Heart right ventricle (tissue), 16 donors: ENCODE data around the gene SH3BP4. TPM values are rescaled to one million over a fixed set of nuclear protein-coding genes. Genes with fewer than 3 reads are reported as not detected.

Experiments used
- ATAC-seq, 8 donors: fragments of 200-7000 bp; cut with Tn5 transposase; one replicate each; pipeline ENCODE4 v1.9.1; 2020; ENCODE audit warnings: mild to moderate bottlenecking in 8 of 8, moderate library complexity in 8 of 8, moderate number of reproducible peaks in 1 of 8
- DNase-seq, 2 donors: peaks; one replicate each; pipeline ENCODE4 v3.0.0-alpha.2; 2020
- H3K27ac ChIP-seq, 10 donors: fragments of 200-600 bp; sonication (generic) in 2 of 10; one replicate each; pipeline versions ENCODE4 v1.5.0 to v1.8.0; 2020 to 2022; ENCODE audit warnings: mild to moderate bottlenecking in 3 of 10
- H3K27me3 ChIP-seq, 7 donors: fragments of 200-600 bp; one replicate each; pipeline ENCODE4 v1.8.0; 2021 to 2022; ENCODE audit warnings: mild to moderate bottlenecking in 2 of 7
- H3K36me3 ChIP-seq, 9 donors: fragments of 200-600 bp; sonication (generic) in 1 of 9; one replicate each; pipeline versions ENCODE4 v1.5.0 to v1.8.0; 2020 to 2022; ENCODE audit warnings: mild to moderate bottlenecking in 2 of 9
- H3K4me1 ChIP-seq, 9 donors: fragments of 200-600 bp; sonication (generic) in 1 of 9; one replicate each; pipeline versions ENCODE4 v1.5.0 to v1.8.0; 2020 to 2022; ENCODE audit warnings: mild to moderate bottlenecking in 4 of 9
- H3K4me3 ChIP-seq, 10 donors: fragments of 200-600 bp; sonication (generic) in 2 of 10; one replicate each; pipeline versions ENCODE4 v1.5.0 to v1.8.0; 2020 to 2022; ENCODE audit warnings: mild to moderate bottlenecking in 7 of 10, moderate library complexity in 2 of 10
- H3K9me3 ChIP-seq, 11 donors: fragments of 200-600 bp in 10 of 11; sonication (generic) in 2 of 11; one replicate each; pipeline versions ENCODE4 v1.5.0 to v1.8.0; 2013 to 2022; ENCODE audit warnings: mild to moderate bottlenecking in 2 of 11, control low read depth in 1 of 11, moderate library complexity in 1 of 11
- WGBS, 2 donors: extraction: QIAGEN DNeasy Blood & Tissue Kit; methylation state at CpG; one replicate each; pipeline ENCODE4 v1.1.7; 2013; ENCODE audit warnings: inconsistent platforms in 1 of 2; 5-methylcytosine and 5-hydroxymethylcytosine counted together
- intact Hi-C, 10 donors: fragments of 100-400 bp; cut with DNase I; formaldehyde crosslinking; loops; one replicate each; pipeline versions ENCODE4 v1.11.1 to v1.14.2; 2022
- polyA plus RNA-seq, 2 donors: library from polyadenylated mRNA; stranded (reverse); fragments of 200-250 nt; gene quantifications; one replicate each; pipeline ENCODE4 v1.2.3, GENCODE V29; 2013
- total RNA-seq, 10 donors: library from RNA; stranded (reverse); fragmentation: NEBNext Ultra II Directional in 3 of 10; extraction: Animal tissue kit (Norgen Biotek cat#: 25700) in 3 of 10; gene quantifications; one replicate each; pipeline versions ENCODE4 v1.2.1 to v1.2.4, GENCODE V29; 2021 to 2023
- TF ChIP-seq, protein P1 (sequence below), 9 donors: fragments of 200-600 bp; sonication (generic) in 2 of 9; IDR thresholded peaks; one replicate each; pipeline versions ENCODE4 v1.5.0 to v1.8.0; 2021 to 2022; ENCODE audit warnings: antibody characterized with exemption in 9 of 9, mild to moderate bottlenecking in 5 of 9, moderate library complexity in 1 of 9
- donor health status: Arrhythmogenic right ventricular cardiomyopathy.
- donor health status: ischemic (EF 13 %, LVEDD 7.1; RV severe dilation, severe dysfunction).
- donor health status: healthy with polysubstance abuse.
- donor health status: DM: no; HTN: yes; CAD: no.
- donor health status: DM: no; HTN: no; CAD: no.
- donor health status: ischemic (EF 25% LVEDD 6.9; RV normal size, moderate dysfunction).
- donor health status: ischemic (EF 25% LVEDD 5.7; RV mildly dilated, moderate dysfunction).
- donor health status: healthy.
- donor health status: DM: yes; HTN: yes; CAD: no.
- donor health status: Ischemic cardiomyopathy.
- donor health status: ischemic (EF 35%, LVEDD 5.7; RV mildly dilated, moderate dysfunction).
- donor health status: nonischemic (EF 11% LVEDD 7.7; RV severe dilation, severe dysfunction).
- donor health status: DM: yes; HTN: yes; CAD: no.
- donor health status: PGD.
- donor health status: ischemic (EF 29% LVEDD 5.4; RV normal size, mild dysfunction).
- donor health status: nonischemic (EF 23%, LVEDD 6.1; RV moderate dilation, normal function).

The SH3BP4 gene
- total and polyA plus RNA-seq, 12 donors = 6.3 to 15.3 (median 10.8) TPM

DNA sequence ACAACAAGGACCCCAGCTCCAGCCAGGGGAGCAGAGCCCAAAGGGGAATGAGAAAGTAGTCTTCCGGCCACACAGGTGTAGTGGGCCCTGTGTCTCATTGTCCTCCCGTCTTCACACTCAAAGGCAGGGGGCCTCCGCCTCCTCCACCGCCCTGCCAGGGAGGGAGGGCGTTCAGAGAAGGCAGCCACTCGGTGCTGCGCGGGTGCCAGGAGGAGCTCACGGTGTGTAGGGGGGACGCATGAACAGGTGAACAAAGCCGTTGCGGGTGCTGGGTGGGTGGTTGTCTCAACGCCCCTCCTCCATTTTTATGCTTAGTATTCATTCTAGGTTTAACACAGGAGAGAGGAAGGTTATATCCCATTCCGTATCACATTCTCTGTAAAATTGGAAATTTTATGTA is 36.7 kb downstream of the SH3BP4 start:
- Histone ChIP-seq H3K4me3 (no peak overlapping the region), H3K36me3 (no peaks in the 10 kb centered on the region), H3K4me1 (peaks cover 0 to 77% (median 47%) of the 10 kb centered on the region in 9 donors), H3K27ac (peak overlapping the region in 1 of 10 donors; percentile 24), H3K27me3 (no peaks in the 10 kb centered on the region), H3K9me3 (peaks cover 0 to 3% (median 0%) of the 10 kb centered on the region in 11 donors)
- ATAC-seq (no peak), DNase-seq (no peak)
- TF ChIP-seq, protein P1, sequence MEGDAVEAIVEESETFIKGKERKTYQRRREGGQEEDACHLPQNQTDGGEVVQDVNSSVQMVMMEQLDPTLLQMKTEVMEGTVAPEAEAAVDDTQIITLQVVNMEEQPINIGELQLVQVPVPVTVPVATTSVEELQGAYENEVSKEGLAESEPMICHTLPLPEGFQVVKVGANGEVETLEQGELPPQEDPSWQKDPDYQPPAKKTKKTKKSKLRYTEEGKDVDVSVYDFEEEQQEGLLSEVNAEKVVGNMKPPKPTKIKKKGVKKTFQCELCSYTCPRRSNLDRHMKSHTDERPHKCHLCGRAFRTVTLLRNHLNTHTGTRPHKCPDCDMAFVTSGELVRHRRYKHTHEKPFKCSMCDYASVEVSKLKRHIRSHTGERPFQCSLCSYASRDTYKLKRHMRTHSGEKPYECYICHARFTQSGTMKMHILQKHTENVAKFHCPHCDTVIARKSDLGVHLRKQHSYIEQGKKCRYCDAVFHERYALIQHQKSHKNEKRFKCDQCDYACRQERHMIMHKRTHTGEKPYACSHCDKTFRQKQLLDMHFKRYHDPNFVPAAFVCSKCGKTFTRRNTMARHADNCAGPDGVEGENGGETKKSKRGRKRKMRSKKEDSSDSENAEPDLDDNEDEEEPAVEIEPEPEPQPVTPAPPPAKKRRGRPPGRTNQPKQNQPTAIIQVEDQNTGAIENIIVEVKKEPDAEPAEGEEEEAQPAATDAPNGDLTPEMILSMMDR (IDR thresholded peaks at IDR 0.05) = no peak
- WGBS, 2 donors = 98 to 99% methylated on average over 14 of the region's 14 CpGs
- intact Hi-C loops = loop anchor here in 2 of 10 donors (10.0 kb wide), 2 partner anchors 66 to 104 kb away; no protein-coding TSS in a partner anchor

DNA sequence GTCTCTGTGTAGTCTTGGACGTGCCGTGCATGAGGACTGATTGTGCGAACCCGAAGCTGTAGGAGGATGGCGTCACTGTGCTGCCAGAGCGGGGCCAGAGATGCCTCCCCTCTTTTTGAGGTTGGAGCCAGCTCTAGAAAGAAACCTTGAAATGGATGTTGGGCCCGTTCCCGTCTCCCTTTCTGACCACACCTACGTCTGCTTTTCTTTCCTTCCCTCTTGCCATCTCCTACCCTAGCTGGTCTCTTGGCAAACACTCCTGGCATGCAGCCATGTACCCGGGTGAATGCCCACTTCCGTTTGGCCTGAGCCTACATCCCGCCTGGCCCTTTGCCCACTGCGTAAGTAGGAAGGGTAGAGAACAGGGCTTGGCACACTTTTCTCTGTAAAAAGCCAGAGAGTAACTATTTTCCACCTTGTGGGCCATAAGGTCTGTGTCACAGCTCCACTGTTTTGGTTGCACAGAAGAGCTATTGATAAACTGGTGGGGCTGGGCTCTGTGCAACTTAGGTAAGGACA is 37.4 kb downstream of the SH3BP4 start:
- no peaks in the 10 kb centered on the region for H3K27me3 ChIP-seq
- TF ChIP-seq, protein P1 (IDR thresholded peaks at IDR 0.05) = no peak
- H3K4me1 ChIP-seq = peaks cover 0 to 75% (median 44%) of the 10 kb centered on the region in 9 donors
- ATAC-seq = peak; percentile 36 to 82 (median 71)
- intact Hi-C loops = loop anchor here in 2 of 10 donors (10.0 kb wide), 2 partner anchors 66 to 104 kb away; no protein-coding TSS in a partner anchor
- DNase-seq = peak; percentile 75 to 82
- H3K36me3 ChIP-seq = no peaks in the 10 kb centered on the region
- H3K27ac ChIP-seq = peak overlapping the region in 2 of 10 donors; percentile 24 to 29
- peaks cover 0 to 3% (median 0%) of the 10 kb centered on the region in 11 donors for H3K9me3 ChIP-seq
- H3K4me3 ChIP-seq = no peak overlapping the region
- 30 to 43% methylated on average over 13 of the region's 13 CpGs for WGBS, 2 donors

DNA sequence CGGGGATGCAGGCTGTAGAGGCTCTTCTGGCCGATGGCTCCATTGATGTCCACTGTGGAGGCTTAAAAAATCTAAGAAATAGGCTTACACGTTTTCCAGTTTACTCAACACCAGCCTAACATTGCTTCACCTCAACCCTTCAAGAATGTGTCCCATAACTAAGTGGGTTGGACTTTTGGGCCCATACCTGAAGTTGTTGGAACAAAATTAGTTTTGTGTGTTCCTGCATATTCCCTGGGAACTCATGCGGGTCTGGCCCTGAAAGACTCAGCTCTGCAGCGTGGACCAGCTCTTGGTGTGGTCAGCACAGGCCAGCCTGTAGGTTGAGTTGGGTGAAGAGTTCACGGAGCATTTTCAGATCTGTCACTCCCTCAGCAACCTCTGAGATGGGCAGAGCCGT is 38.5 kb downstream of the SH3BP4 start:
- Histone ChIP-seq H3K27ac (no peak overlapping the region), H3K4me3 (no peak overlapping the region), H3K4me1 (peaks cover 0 to 74% (median 35%) of the 10 kb centered on the region in 9 donors), H3K27me3 (no peaks in the 10 kb centered on the region), H3K36me3 (peaks cover 0 to 4% (median 0%) of the 10 kb centered on the region in 9 donors), H3K9me3 (peaks cover 0 to 3% (median 0%) of the 10 kb centered on the region in 11 donors)
- WGBS, 2 donors = 96 to 98% methylated on average over 7 of the region's 7 CpGs
- ATAC-seq (no peak), DNase-seq (no peak)
- TF ChIP-seq, protein P1 (IDR thresholded peaks at IDR 0.05) = no peak
- intact Hi-C loops = no loop called here

DNA sequence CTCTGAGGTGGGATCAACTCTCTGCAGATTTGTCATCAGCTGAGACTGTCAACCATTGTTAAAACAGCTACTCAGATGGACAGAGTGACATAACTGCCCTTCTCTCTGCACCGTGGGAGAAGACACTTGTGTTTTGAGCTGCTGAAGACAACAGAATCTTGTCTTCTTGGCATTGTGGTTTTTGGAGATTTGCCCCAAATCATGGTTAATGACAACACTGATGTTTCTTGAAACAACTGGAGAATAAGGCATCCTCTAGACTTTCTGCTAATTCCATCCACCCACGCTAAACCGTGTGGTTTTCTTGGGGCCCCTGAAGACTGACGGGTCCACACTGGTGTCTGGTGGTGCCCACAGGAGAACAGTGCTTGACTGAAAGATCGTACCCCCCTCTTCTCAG is 39.5 kb downstream of the SH3BP4 start:
- H3K4me1 ChIP-seq = peaks cover 0 to 66% (median 35%) of the 10 kb centered on the region in 9 donors
- intact Hi-C loops = no loop called here
- WGBS, 2 donors = 80 to 86% methylated on average over 5 of the region's 5 CpGs

More for the DNA sequence above, 39.5 kb downstream of the SH3BP4 start:
- H3K9me3 ChIP-seq = peaks cover 0 to 3% (median 0%) of the 10 kb centered on the region in 11 donors
- peaks cover 0 to 13% (median 0%) of the 10 kb centered on the region in 9 donors for H3K36me3 ChIP-seq
- no peaks in the 10 kb centered on the region for H3K27me3 ChIP-seq
- ATAC-seq = no peak
- DNase-seq = no peak
- no peak overlapping the region for H3K27ac ChIP-seq
- no peak overlapping the region for H3K4me3 ChIP-seq
- TF ChIP-seq, protein P1 (IDR thresholded peaks at IDR 0.05) = no peak
